Measurements from ENCODE around the gene SPATA13. TPM values are rescaled to one million over a fixed set of nuclear protein-coding genes. Genes with fewer than 3 reads are reported as not detected.

Gene SPATA13
- total RNA-seq, 1 experiment from 2014 or later, result 2.1 TPM

- Histone ChIP-seq H3K79me2 (ENCODE audit: low read length) (no peaks in the 10 kb centered on the region), H3K4me2 (ENCODE audit: low read depth, low read length, poor library complexity, severe bottlenecking) (no peak overlapping the region), H3K9me2 (replicated peaks; ENCODE audit: insufficient read depth, low read length) (no peaks in the 10 kb centered on the region), H3K4me1 (ENCODE audit: low read length) (peaks cover 24% of the 10 kb centered on the region), H3K9me3 (ENCODE audit: low read length) (no peaks in the 10 kb centered on the region), H3K36me3 (ENCODE audit: insufficient read depth, low read length) (no peaks in the 10 kb centered on the region), H2AFZ (ENCODE audit: low read length) (no peak overlapping the region), H4K20me1 (ENCODE audit: insufficient read depth, low read depth, low read length) (no peaks in the 10 kb centered on the region), H3K9ac (ENCODE audit: low read length) (no peak overlapping the region), H3K4me3 (ENCODE audit: low read length) (no peak overlapping the region), H3K27ac (ENCODE audit: low read length) (no peak overlapping the region), H3K27me3 (ENCODE audit: low read length) (no peaks in the 10 kb centered on the region)
- no peak for DNase-seq
Measured at GRCh38 chr13:24218338-24218737, 57.8 kb downstream of the SPATA13 start.

- Histone ChIP-seq H2AFZ (ENCODE audit: low read length) (no peak overlapping the region), H3K4me2 (ENCODE audit: low read depth, low read length, poor library complexity, severe bottlenecking) (no peak overlapping the region)
Measured at GRCh38 chr13:24218977-24219376, 58.5 kb downstream of the SPATA13 start.

GRCh38 chr13:24220086-24220703 lies 59.7 kb downstream of the SPATA13 start:
- DNase-seq, result peak; percentile 90
- no peaks in the 10 kb centered on the region for H3K9me3 ChIP-seq (ENCODE audit: low read length)
- no peak overlapping the region for H2AFZ ChIP-seq (ENCODE audit: low read length)
- no peak overlapping the region for H3K9ac ChIP-seq (ENCODE audit: low read length)
- H4K20me1 ChIP-seq (ENCODE audit: insufficient read depth, low read depth, low read length), result no peaks in the 10 kb centered on the region
- H3K36me3 ChIP-seq (ENCODE audit: insufficient read depth, low read length), result no peaks in the 10 kb centered on the region
- H3K4me2 ChIP-seq (ENCODE audit: low read depth, low read length, poor library complexity, severe bottlenecking), result no peak overlapping the region
- no peak overlapping the region for H3K27ac ChIP-seq (ENCODE audit: low read length)
- no peaks in the 10 kb centered on the region for H3K79me2 ChIP-seq (ENCODE audit: low read length)
- H3K4me3 ChIP-seq (ENCODE audit: low read length), result no peak overlapping the region
- peaks cover 10% of the 10 kb centered on the region for H3K4me1 ChIP-seq (ENCODE audit: low read length)
- H3K9me2 ChIP-seq (replicated peaks; ENCODE audit: insufficient read depth, low read length), result no peaks in the 10 kb centered on the region
- no peaks in the 10 kb centered on the region for H3K27me3 ChIP-seq (ENCODE audit: low read length)

More at GRCh38 chr13:24218977-24219376, 58.5 kb downstream of the SPATA13 start:
- Histone ChIP-seq H3K27ac (ENCODE audit: low read length) (no peak overlapping the region), H3K27me3 (ENCODE audit: low read length) (no peaks in the 10 kb centered on the region), H3K9me2 (replicated peaks; ENCODE audit: insufficient read depth, low read length) (no peaks in the 10 kb centered on the region), H3K79me2 (ENCODE audit: low read length) (no peaks in the 10 kb centered on the region), H3K4me1 (ENCODE audit: low read length) (peaks cover 22% of the 10 kb centered on the region), H3K9ac (ENCODE audit: low read length) (no peak overlapping the region), H3K36me3 (ENCODE audit: insufficient read depth, low read length) (no peaks in the 10 kb centered on the region), H4K20me1 (ENCODE audit: insufficient read depth, low read depth, low read length) (no peaks in the 10 kb centered on the region), H3K9me3 (ENCODE audit: low read length) (no peaks in the 10 kb centered on the region), H3K4me3 (ENCODE audit: low read length) (no peak overlapping the region)
- DNase-seq, result no peak

GRCh38 chr13:24221007-24221406 lies 60.5 kb downstream of the SPATA13 start:
- no peak overlapping the region for H3K27ac ChIP-seq (ENCODE audit: low read length)
- no peaks in the 10 kb centered on the region for H3K9me3 ChIP-seq (ENCODE audit: low read length)
- no peaks in the 10 kb centered on the region for H3K27me3 ChIP-seq (ENCODE audit: low read length)
- H3K9me2 ChIP-seq (replicated peaks; ENCODE audit: insufficient read depth, low read length), result no peaks in the 10 kb centered on the region
- DNase-seq, result no peak
- no peaks in the 10 kb centered on the region for H3K36me3 ChIP-seq (ENCODE audit: insufficient read depth, low read length)
- H3K4me1 ChIP-seq (ENCODE audit: low read length), result peaks cover 2% of the 10 kb centered on the region
- no peaks in the 10 kb centered on the region for H3K79me2 ChIP-seq (ENCODE audit: low read length)
- no peak overlapping the region for H3K4me2 ChIP-seq (ENCODE audit: low read depth, low read length, poor library complexity, severe bottlenecking)
- H2AFZ ChIP-seq (ENCODE audit: low read length), result no peak overlapping the region
- H3K9ac ChIP-seq (ENCODE audit: low read length), result no peak overlapping the region
- H3K4me3 ChIP-seq (ENCODE audit: low read length), result no peak overlapping the region
- no peaks in the 10 kb centered on the region for H4K20me1 ChIP-seq (ENCODE audit: insufficient read depth, low read depth, low read length)

- no peaks in the 10 kb centered on the region for H3K4me1 ChIP-seq (ENCODE audit: low read length)
- H3K27me3 ChIP-seq (ENCODE audit: low read length), result no peaks in the 10 kb centered on the region
- H3K9me3 ChIP-seq (ENCODE audit: low read length), result no peaks in the 10 kb centered on the region
- no peaks in the 10 kb centered on the region for H3K79me2 ChIP-seq (ENCODE audit: low read length)
- no peak overlapping the region for H3K4me2 ChIP-seq (ENCODE audit: low read depth, low read length, poor library complexity, severe bottlenecking)
- H3K4me3 ChIP-seq (ENCODE audit: low read length), result no peak overlapping the region
- no peaks in the 10 kb centered on the region for H3K36me3 ChIP-seq (ENCODE audit: insufficient read depth, low read length)
- no peak for DNase-seq
- no peak overlapping the region for H3K27ac ChIP-seq (ENCODE audit: low read length)
- no peaks in the 10 kb centered on the region for H3K9me2 ChIP-seq (replicated peaks; ENCODE audit: insufficient read depth, low read length)
- no peaks in the 10 kb centered on the region for H4K20me1 ChIP-seq (ENCODE audit: insufficient read depth, low read depth, low read length)
- H2AFZ ChIP-seq (ENCODE audit: low read length), result no peak overlapping the region
- no peak overlapping the region for H3K9ac ChIP-seq (ENCODE audit: low read length)
Measured at GRCh38 chr13:24222756-24223155, 62.2 kb downstream of the SPATA13 start.

GRCh38 chr13:24223341-24224231 lies 63.1 kb downstream of the SPATA13 start:
- Histone ChIP-seq H3K4me1 (ENCODE audit: low read length) (no peaks in the 10 kb centered on the region), H3K79me2 (ENCODE audit: low read length) (no peaks in the 10 kb centered on the region), H3K4me2 (ENCODE audit: low read depth, low read length, poor library complexity, severe bottlenecking) (no peak overlapping the region), H3K36me3 (ENCODE audit: insufficient read depth, low read length) (no peaks in the 10 kb centered on the region), H3K9me3 (ENCODE audit: low read length) (no peaks in the 10 kb centered on the region), H3K4me3 (ENCODE audit: low read length) (no peak overlapping the region), H3K27me3 (ENCODE audit: low read length) (no peaks in the 10 kb centered on the region), H4K20me1 (ENCODE audit: insufficient read depth, low read depth, low read length) (no peaks in the 10 kb centered on the region), H3K27ac (ENCODE audit: low read length) (no peak overlapping the region), H3K9me2 (replicated peaks; ENCODE audit: insufficient read depth, low read length) (no peaks in the 10 kb centered on the region), H3K9ac (ENCODE audit: low read length) (no peak overlapping the region), H2AFZ (ENCODE audit: low read length) (no peak overlapping the region)
- no peak for DNase-seq

- Histone ChIP-seq H3K9ac (ENCODE audit: low read length) (no peak overlapping the region), H3K79me2 (ENCODE audit: low read length) (no peaks in the 10 kb centered on the region), H4K20me1 (ENCODE audit: insufficient read depth, low read depth, low read length) (no peaks in the 10 kb centered on the region), H3K36me3 (ENCODE audit: insufficient read depth, low read length) (no peaks in the 10 kb centered on the region), H3K9me3 (ENCODE audit: low read length) (no peaks in the 10 kb centered on the region), H3K4me2 (ENCODE audit: low read depth, low read length, poor library complexity, severe bottlenecking) (no peak overlapping the region), H3K4me3 (ENCODE audit: low read length) (no peak overlapping the region), H3K27ac (ENCODE audit: low read length) (no peak overlapping the region), H3K9me2 (replicated peaks; ENCODE audit: insufficient read depth, low read length) (no peaks in the 10 kb centered on the region), H2AFZ (ENCODE audit: low read length) (no peak overlapping the region), H3K27me3 (ENCODE audit: low read length) (no peaks in the 10 kb centered on the region), H3K4me1 (ENCODE audit: low read length) (no peaks in the 10 kb centered on the region)
- no peak for DNase-seq
Measured at GRCh38 chr13:24224232-24224680, 63.7 kb downstream of the SPATA13 start.

GRCh38 chr13:24225062-24225461 lies 64.5 kb downstream of the SPATA13 start:
- H2AFZ ChIP-seq (ENCODE audit: low read length), result no peak overlapping the region
- no peak for DNase-seq
- H3K4me3 ChIP-seq (ENCODE audit: low read length), result no peak overlapping the region
- no peaks in the 10 kb centered on the region for H4K20me1 ChIP-seq (ENCODE audit: insufficient read depth, low read depth, low read length)
- H3K9ac ChIP-seq (ENCODE audit: low read length), result no peak overlapping the region
- H3K4me2 ChIP-seq (ENCODE audit: low read depth, low read length, poor library complexity, severe bottlenecking), result no peak overlapping the region
- H3K4me1 ChIP-seq (ENCODE audit: low read length), result no peaks in the 10 kb centered on the region
- no peaks in the 10 kb centered on the region for H3K36me3 ChIP-seq (ENCODE audit: insufficient read depth, low read length)
- H3K9me3 ChIP-seq (ENCODE audit: low read length), result no peaks in the 10 kb centered on the region
- no peaks in the 10 kb centered on the region for H3K9me2 ChIP-seq (replicated peaks; ENCODE audit: insufficient read depth, low read length)
- no peaks in the 10 kb centered on the region for H3K79me2 ChIP-seq (ENCODE audit: low read length)
- H3K27me3 ChIP-seq (ENCODE audit: low read length), result no peaks in the 10 kb centered on the region
- H3K27ac ChIP-seq (ENCODE audit: low read length), result no peak overlapping the region

All from Karpas-422 (cell line).